HepG2 (cell line): ENCODE data around the gene KANSL3. TPM values are rescaled to one million over a fixed set of nuclear protein-coding genes. Genes with fewer than 3 reads are reported as not detected.

Experiments
- CAMTA2 ChIP-seq: sonication (generic); formaldehyde crosslinking; IDR thresholded peaks from 2 replicates; pipeline ENCODE4 v1.4.0; 2020; ENCODE audit warnings: mild to moderate bottlenecking, missing genetic modification reagents, borderline replicate concordance
- DRAP1 ChIP-seq: IDR thresholded peaks from 2 replicates; pipeline ENCODE4 v1.6.1; 2016; ENCODE audit warnings: missing genetic modification reagents, missing compliant biosample characterization
- ERF ChIP-seq: IDR thresholded peaks from 2 replicates; pipeline ENCODE4 v1.6.1; 2018; ENCODE audit warnings: missing biosample characterization, missing genetic modification reagents
- GPN1 ChIP-seq: sonication (generic); formaldehyde crosslinking; IDR thresholded peaks from 2 replicates; pipeline ENCODE4 v1.5.1; 2020; ENCODE audit warnings: missing genetic modification reagents, borderline replicate concordance
- HMG20B ChIP-seq: conservative IDR thresholded peaks from 2 replicates; pipeline ENCODE4 v1.6.1; 2016; ENCODE audit warnings: missing genetic modification reagents, missing compliant biosample characterization
- KLF12 ChIP-seq: sonication (generic); formaldehyde crosslinking; IDR thresholded peaks from 2 replicates; pipeline ENCODE4 v1.4.0; 2020; ENCODE audit warnings: missing genetic modification reagents, borderline replicate concordance
- MED8 ChIP-seq: sonication (generic); formaldehyde crosslinking; IDR thresholded peaks from 2 replicates; pipeline ENCODE4 v1.8.1; 2023; ENCODE audit warnings: mild to moderate bottlenecking, missing genetic modification reagents; ENCODE audit not compliant: insufficient replicate concordance
- MLXIP ChIP-seq: sonication (generic); formaldehyde crosslinking; IDR thresholded peaks from 2 replicates; pipeline ENCODE4 v1.9.0; 2021; ENCODE audit warnings: missing genetic modification reagents, borderline replicate concordance
- NFATC3 ChIP-seq: sonication (generic); formaldehyde crosslinking; IDR thresholded peaks from 2 replicates; pipeline ENCODE4 v1.5.1; 2020; ENCODE audit warnings: mild to moderate bottlenecking, missing genetic modification reagents
- NPAS2 ChIP-seq: sonication (generic); formaldehyde crosslinking; IDR thresholded peaks from 2 replicates; pipeline ENCODE4 v1.8.0; 2022; ENCODE audit warnings: mild to moderate bottlenecking, missing genetic modification reagents, borderline replicate concordance
- TBL1XR1 ChIP-seq: fragments of 150-350 bp; IDR thresholded peaks from 2 replicates; pipeline ENCODE4 v1.6.1; 2014; ENCODE audit warnings: borderline replicate concordance, low read length; ENCODE audit not compliant: partially characterized antibody
- TERF1 ChIP-seq: sonication (generic); formaldehyde crosslinking; IDR thresholded peaks from 2 replicates; pipeline ENCODE4 v1.8.0; 2022; ENCODE audit warnings: mild to moderate bottlenecking, missing genetic modification reagents, moderate library complexity
- ZBTB25 ChIP-seq: IDR thresholded peaks from 2 replicates; pipeline ENCODE4 v1.6.1; 2018; ENCODE audit warnings: missing genetic modification reagents
- ZKSCAN1 ChIP-seq: fragments of 150-350 bp; IDR thresholded peaks from 2 replicates; pipeline ENCODE4 v1.6.1; 2014; ENCODE audit warnings: low read length
- ZNF101 ChIP-seq: sonication (generic); formaldehyde crosslinking; IDR thresholded peaks from 2 replicates; pipeline ENCODE4 v1.4.0; 2020; ENCODE audit warnings: mild to moderate bottlenecking, low read depth, missing genetic modification reagents, borderline replicate concordance
- ZNF121 ChIP-seq: sonication (generic); formaldehyde crosslinking; IDR thresholded peaks from 2 replicates; pipeline ENCODE4 v1.5.0; 2020; ENCODE audit warnings: mild to moderate bottlenecking, missing genetic modification reagents
- ZNF746 ChIP-seq: sonication (generic); formaldehyde crosslinking; IDR thresholded peaks from 2 replicates; pipeline ENCODE4 v1.8.0; 2022; ENCODE audit warnings: mild to moderate bottlenecking, missing genetic modification reagents
- ZNF850 ChIP-seq: sonication (generic); formaldehyde crosslinking; conservative IDR thresholded peaks from 2 replicates; pipeline ENCODE4 v1.9.0; 2021; ENCODE audit warnings: mild to moderate bottlenecking, missing genetic modification reagents
- ZSCAN22 ChIP-seq: sonication (generic); formaldehyde crosslinking; IDR thresholded peaks from 2 replicates; pipeline ENCODE4 v1.4.0; 2020; ENCODE audit warnings: mild to moderate bottlenecking, missing genetic modification reagents
- ZSCAN5A ChIP-seq: sonication (generic); formaldehyde crosslinking; IDR thresholded peaks from 2 replicates; pipeline ENCODE4 v1.8.0; 2022; ENCODE audit warnings: mild to moderate bottlenecking, missing genetic modification reagents, borderline replicate concordance
- polyA plus RNA-seq, 8 experiments: library from polyadenylated mRNA; depleted of rRNA in 3 of 8; stranded (reverse) in 7 of 8; unstranded in 1 of 8; fragments of >200 nt; fragmentation: Illumina TruSeq in 4 of 8; extraction: Trizol in 4 of 8; gene quantifications; 2 replicates each; pipeline versions ENCODE4 v1.2.1 to v1.2.3, GENCODE V29; 2011 to 2016; ENCODE audit warnings: low read depth in 4 of 8, missing spikeins in 1 of 8, mixed read lengths in 1 of 8; ENCODE audit not compliant: insufficient read depth in 1 of 8
- total RNA-seq, 5 experiments: library from RNA; depleted of rRNA; stranded (reverse); fragments of >200 nt; fragmentation: Illumina TruSeq; extraction: Trizol; gene quantifications; 2 replicates each; pipeline ENCODE4 v1.2.3, GENCODE V29; 2016; ENCODE audit warnings: low read depth in 1 of 5

The KANSL3 gene
- total and polyA plus RNA-seq, 2 of the 13 experiments (the other 11 are each of a cell fraction or from before 2014, with no cell fraction given): 20.8 to 37.3 TPM

GRCh38 chr2:96601382-96602292 lies 36.5 kb downstream of the KANSL3 start (continued):
- no peak for TF ChIP-seq TERF1 (CRISPR knock-in tag)
- no peak for TF ChIP-seq MLXIP (CRISPR knock-in tag)
- TF ChIP-seq MED8 (CRISPR knock-in tag): no peak
- no peak for TF ChIP-seq ZNF121 (CRISPR knock-in tag)
- no peak for TF ChIP-seq NPAS2 (CRISPR knock-in tag)
- TF ChIP-seq ZKSCAN1: no peak
- TF ChIP-seq HMG20B (CRISPR knock-in tag): peak; percentile 75; the same call in 1 of the 2 replicates
- TF ChIP-seq CAMTA2 (CRISPR knock-in tag): no peak; the same call in 1 of the 2 replicates
- no peak for TF ChIP-seq GPN1 (CRISPR knock-in tag)
- no peak for TF ChIP-seq ZSCAN22 (CRISPR knock-in tag)
- peak; percentile 36; the same call in 1 of the 2 replicates for TF ChIP-seq ZBTB25 (CRISPR knock-in tag)
- no peak for TF ChIP-seq ZNF101 (CRISPR knock-in tag)
- TF ChIP-seq ERF: peak; percentile 93
- no peak for TF ChIP-seq ZNF746 (CRISPR knock-in tag)
- peak; percentile 62 for TF ChIP-seq TBL1XR1
- no peak for TF ChIP-seq NFATC3 (CRISPR knock-in tag)
- 0 out of 2 replicates have a peak, but pooled peaks have one; percentile 37 for TF ChIP-seq KLF12 (CRISPR knock-in tag)
- TF ChIP-seq ZNF850 (CRISPR knock-in tag): no peak
- peak; percentile 73; the same call in 1 of the 2 replicates for TF ChIP-seq DRAP1 (CRISPR knock-in tag)
- no peak for TF ChIP-seq ZSCAN5A
